SJSA1 (cell line): ENCODE results near the gene BUB1B. TPM values are rescaled to one million over a fixed set of nuclear protein-coding genes. Genes with fewer than 3 reads are reported as not detected.
"Not testable (repeated sequence)": the region's sequence is repeated elsewhere in the genome, so short reads cannot be mapped to it uniquely, and the experiment has no call there.

ENCODE experiments used
- DNase-seq, 2 experiments: peaks; one replicate each; pipeline ENCODE4 v3.0.0-alpha.2; 2015 to 2020; ENCODE audit warnings: low spot score in 2 of 2, low read depth in 1 of 2
- H3K27ac ChIP-seq: fragments of 250-450 bp; sonication (Bioruptor Pico); 2 replicates; pipeline ENCODE4 v1.5.1; 2020; ENCODE audit warnings: mild to moderate bottlenecking, moderate library complexity
- H3K27me3 ChIP-seq: fragments of 250-450 bp; sonication (Bioruptor Pico); replicated peaks from 2 replicates; pipeline ENCODE4 v1.5.1; 2020; ENCODE audit warnings: mild to moderate bottlenecking, moderate library complexity
- H3K36me3 ChIP-seq: fragments of 250-450 bp; sonication (Bioruptor Pico); 2 replicates; pipeline ENCODE4 v1.5.1; 2020; ENCODE audit warnings: mild to moderate bottlenecking
- H3K4me1 ChIP-seq: fragments of 250-450 bp; sonication (Bioruptor Pico); replicated peaks from 2 replicates; pipeline ENCODE4 v1.6.1; 2021; ENCODE audit warnings: mild to moderate bottlenecking
- H3K4me3 ChIP-seq: fragments of 250-450 bp; sonication (Bioruptor Pico); 2 replicates; pipeline ENCODE4 v1.5.1; 2020; ENCODE audit warnings: mild to moderate bottlenecking
- H3K9me3 ChIP-seq: fragments of 250-450 bp; sonication (Bioruptor Pico); replicated peaks from 2 replicates; pipeline ENCODE4 v1.5.1; 2020; ENCODE audit warnings: mild to moderate bottlenecking
- total RNA-seq: library from RNA; depleted of rRNA; stranded (reverse); fragments of >200 nt; shearing (Covaris generic); gene quantifications from 2 replicates; pipeline ENCODE4 v1.2.3, GENCODE V29; 2014

BUB1B gene
- total RNA-seq, 1 experiment from 2014 or later, result 91.0 TPM

DNA sequence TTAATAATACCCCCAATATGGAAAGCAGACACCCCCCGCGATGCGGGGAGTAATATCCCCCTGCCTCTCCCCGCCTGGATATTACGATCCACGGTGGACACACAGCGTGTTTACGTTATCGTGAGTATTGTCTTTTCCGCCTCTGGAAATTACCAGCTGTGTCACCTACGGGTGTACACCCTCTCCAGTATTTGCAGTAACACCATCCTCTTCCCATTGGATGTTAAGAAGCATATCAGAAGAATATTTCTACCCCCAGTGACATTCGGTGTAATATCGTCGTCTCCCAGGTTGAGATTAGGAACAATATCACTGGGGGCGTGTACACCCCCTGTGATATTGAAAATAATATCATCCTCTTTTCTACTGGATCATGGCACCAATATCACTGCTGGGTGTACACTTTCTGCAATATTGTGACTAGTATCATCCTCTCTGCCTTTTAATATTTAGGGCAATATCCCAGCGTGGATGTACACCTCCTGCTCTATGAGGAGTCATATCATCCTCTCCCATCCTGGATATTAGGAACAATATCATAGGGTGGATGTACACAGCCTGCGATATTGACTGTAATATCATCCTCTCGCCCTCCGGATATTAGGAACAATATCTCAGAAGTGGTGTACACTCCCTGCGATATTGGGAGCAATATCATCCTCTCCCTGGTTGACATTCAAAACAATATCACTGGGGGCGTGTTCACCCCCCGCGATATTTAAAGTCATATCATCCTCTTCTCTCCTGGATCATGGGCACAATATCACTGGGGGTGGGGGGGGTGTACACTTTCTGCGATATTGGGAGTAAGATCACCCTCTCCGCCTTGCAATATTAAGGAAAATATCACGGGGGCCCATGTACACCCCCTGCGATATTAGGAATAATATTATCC, 31.9 kb upstream of the BUB1B start:
- Histone ChIP-seq H3K9me3 (no peaks in the 10 kb centered on the region), H3K4me1 (no peaks in the 10 kb centered on the region), H3K36me3 (no peaks in the 10 kb centered on the region), H3K4me3 (no peak overlapping the region), H3K27me3 (peaks cover 11% of the 10 kb centered on the region), H3K27ac (no peak overlapping the region)
- DNase-seq, result peak in 1 of 2 experiments; percentile 24

DNA sequence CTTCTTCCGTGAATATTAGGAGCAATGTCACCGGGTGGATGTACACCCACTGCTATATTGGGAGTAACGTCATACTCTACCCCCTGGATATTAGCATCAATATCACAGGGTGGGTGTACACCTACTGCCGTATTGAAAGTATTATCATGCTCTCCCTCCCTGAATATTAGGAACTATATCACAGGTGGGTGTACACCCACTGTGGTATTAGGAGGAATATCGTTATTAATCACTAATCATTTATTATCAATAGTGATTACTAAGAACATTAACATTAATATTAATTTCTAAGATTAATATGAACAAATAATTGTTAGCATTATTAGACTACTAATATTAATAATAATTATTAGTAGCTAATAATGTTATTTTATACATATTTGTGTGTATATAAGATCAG, 30.8 kb upstream of the BUB1B start:
- H3K27me3 ChIP-seq, result peaks cover 11% of the 10 kb centered on the region
- H3K9me3 ChIP-seq, result no peaks in the 10 kb centered on the region
- no peak overlapping the region for H3K27ac ChIP-seq
- no peak for DNase-seq
- no peaks in the 10 kb centered on the region for H3K4me1 ChIP-seq
- no peak overlapping the region for H3K4me3 ChIP-seq
- H3K36me3 ChIP-seq, result no peaks in the 10 kb centered on the region

DNA sequence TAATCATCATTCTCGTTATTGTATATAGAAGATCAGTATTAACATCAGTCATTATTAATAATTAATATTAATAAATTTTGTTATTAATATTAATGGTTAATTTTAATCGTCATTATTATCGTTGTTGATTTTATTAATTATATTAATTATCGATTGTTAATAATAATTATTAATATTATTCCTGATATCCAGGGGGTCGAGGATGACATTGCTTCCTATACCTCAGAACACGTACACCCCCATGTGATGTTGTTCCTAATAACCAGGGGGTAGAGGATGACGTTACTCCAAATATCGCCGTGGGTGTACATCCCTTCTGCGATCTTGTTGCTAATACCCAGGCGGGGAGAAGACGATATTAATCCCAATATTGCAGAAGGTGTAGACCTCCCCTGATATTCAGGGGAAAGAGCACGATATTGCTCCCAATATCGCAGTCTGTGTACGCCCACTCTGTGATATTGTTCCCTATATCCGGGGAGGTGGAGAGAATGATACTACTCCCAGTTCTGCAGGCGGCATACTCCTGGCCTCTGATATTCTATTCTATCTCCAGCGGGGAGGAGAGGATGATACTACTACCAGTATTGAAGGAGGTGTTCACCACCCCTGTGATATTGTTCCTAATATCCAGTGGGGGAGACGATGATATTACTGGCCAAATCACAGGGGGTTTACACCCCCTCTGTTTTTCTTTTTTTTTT, 29.9 kb upstream of the BUB1B start:
- H3K36me3 ChIP-seq, result no peaks in the 10 kb centered on the region
- peak in 1 of 2 experiments; percentile 30 for DNase-seq
- H3K4me3 ChIP-seq, result no peak overlapping the region
- no peak overlapping the region for H3K27ac ChIP-seq
- no peaks in the 10 kb centered on the region for H3K9me3 ChIP-seq
- H3K4me1 ChIP-seq, result no peaks in the 10 kb centered on the region
- H3K27me3 ChIP-seq, result peaks cover 11% of the 10 kb centered on the region

DNA sequence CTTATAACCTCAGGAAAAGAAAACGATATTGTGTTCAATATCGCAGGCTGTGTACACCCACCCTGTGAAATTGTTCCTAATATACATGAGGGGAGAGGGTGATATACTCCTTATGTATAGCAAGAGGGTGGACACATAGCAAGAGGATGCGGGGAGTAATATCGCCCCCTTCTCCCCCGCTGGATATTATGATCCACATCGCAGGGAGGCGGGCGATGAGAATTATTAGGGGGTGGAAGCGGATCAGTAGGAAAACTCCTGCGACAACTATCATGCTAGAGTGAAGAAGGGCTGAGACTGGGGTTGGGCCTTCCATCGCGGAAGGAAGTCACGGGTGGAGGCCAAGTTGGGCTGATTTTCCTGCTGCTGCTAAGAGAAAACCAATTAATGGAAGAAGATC, 27.3 kb upstream of the BUB1B start:
- Histone ChIP-seq H3K36me3 (no peaks in the 10 kb centered on the region), H3K27me3 (peaks cover 5% of the 10 kb centered on the region; the same call in 1 of the 2 replicates), H3K4me1 (peaks cover 5% of the 10 kb centered on the region), H3K27ac (no peak overlapping the region), H3K4me3 (no peak overlapping the region), H3K9me3 (no peaks in the 10 kb centered on the region)
- DNase-seq, result no peak

DNA sequence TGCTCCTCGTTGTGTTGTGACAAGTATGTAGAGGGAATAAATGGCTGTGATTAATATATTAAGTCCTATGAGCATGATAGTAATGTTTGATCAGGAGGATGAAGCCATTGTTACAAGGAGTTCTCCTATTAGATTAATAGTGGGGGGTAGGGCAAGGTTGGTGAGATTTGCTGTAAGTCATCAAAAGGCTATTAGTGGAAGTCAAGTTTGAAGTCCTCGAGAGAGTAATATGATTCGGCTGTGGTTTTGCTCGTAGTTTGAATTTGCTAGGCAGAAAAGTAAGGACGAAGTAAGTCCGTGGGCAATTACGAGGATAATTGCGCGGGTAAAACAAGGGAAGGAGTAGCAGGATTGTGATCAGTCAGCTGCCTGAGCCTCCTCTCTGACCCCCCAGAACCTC, 26.0 kb upstream of the BUB1B start:
- no peaks in the 10 kb centered on the region for H3K27me3 ChIP-seq
- H3K4me1 ChIP-seq, result peaks cover 5% of the 10 kb centered on the region
- H3K27ac ChIP-seq, result no peak overlapping the region
- no peaks in the 10 kb centered on the region for H3K36me3 ChIP-seq
- H3K4me3 ChIP-seq, result no peak overlapping the region
- H3K9me3 ChIP-seq, result no peaks in the 10 kb centered on the region
- no peak for DNase-seq

DNA sequence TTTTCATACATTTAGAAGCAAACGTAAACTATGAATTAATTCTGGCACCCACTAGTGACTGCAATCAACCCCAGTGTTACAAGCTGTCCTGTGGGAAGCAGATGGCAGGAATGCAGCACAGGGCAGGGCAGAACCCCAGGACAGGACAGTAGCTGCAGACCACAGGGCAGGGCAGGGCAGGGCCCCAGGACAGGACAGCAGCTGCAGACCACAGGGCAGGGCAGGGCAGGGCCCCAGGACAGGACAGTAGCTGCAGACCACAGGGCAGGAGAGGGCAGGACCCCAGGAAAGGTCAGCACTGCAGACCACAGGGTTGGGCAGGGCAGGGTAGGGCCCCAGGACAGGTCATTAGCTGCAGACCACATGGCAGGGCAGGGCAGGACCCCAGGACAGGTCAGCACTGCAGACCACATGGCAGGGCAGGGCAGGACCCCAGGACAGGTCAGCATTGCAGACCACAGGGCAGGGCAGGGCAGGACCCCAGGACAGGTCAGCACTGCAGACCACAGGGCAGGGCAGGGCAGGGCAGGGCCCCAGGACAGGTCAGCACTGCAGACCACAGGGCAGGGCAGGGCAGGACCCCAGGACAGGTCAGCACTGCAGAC, 24.9 kb upstream of the BUB1B start:
- not testable (repeated sequence) for H3K9me3 ChIP-seq

DNA sequence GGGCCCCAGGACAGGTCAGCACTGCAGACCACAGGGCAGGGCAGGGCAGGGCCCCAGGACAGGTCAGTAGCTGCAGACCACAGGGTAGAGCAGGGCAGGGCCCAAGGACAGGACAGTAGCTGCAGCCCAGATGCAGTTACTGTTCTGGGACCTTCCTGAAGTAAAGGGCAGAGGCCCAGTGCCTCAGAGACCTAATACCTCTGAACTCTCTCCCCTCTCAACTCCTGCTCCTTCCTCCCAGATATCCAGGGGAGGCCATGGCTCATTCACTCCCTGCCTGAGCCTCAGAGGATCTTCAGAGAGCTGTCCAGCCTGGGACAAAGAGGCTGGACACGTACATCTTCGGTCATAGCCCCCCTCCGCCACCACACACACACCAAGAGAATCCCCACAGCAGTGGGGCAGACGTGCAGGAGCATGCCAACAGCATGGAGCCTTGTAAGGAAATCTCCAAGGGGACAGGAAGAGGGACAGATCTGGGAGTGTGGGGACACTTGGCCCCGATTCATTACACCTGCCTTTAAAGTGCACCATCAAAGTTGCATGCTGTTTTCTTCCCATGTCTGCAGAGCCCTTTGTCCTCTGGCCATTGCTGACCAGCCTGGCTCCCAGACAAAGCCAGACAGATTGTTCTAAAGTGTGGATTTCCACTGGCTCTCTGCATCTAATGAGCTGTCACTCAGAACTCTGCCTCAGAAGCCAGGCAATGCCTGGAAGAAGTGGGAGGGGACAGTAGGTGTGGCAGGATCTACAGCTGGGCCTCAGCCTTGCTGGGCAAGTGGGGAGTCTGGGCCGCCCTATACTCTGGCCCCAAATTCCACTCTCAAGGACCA, 24.2 kb upstream of the BUB1B start:
- Histone ChIP-seq H3K36me3 (no peaks in the 10 kb centered on the region), H3K4me3 (no peak overlapping the region), H3K27ac (no peak overlapping the region), H3K4me1 (peaks cover 5% of the 10 kb centered on the region), H3K27me3 (no peaks in the 10 kb centered on the region), H3K9me3 (no peaks in the 10 kb centered on the region)
- DNase-seq, result no peak

More for the DNA sequence above, 24.9 kb upstream of the BUB1B start:
- H3K4me3 ChIP-seq, H3K27me3 ChIP-seq, H3K27ac ChIP-seq, H3K36me3 ChIP-seq, H3K4me1 ChIP-seq, DNase-seq: not testable (repeated sequence)

DNA sequence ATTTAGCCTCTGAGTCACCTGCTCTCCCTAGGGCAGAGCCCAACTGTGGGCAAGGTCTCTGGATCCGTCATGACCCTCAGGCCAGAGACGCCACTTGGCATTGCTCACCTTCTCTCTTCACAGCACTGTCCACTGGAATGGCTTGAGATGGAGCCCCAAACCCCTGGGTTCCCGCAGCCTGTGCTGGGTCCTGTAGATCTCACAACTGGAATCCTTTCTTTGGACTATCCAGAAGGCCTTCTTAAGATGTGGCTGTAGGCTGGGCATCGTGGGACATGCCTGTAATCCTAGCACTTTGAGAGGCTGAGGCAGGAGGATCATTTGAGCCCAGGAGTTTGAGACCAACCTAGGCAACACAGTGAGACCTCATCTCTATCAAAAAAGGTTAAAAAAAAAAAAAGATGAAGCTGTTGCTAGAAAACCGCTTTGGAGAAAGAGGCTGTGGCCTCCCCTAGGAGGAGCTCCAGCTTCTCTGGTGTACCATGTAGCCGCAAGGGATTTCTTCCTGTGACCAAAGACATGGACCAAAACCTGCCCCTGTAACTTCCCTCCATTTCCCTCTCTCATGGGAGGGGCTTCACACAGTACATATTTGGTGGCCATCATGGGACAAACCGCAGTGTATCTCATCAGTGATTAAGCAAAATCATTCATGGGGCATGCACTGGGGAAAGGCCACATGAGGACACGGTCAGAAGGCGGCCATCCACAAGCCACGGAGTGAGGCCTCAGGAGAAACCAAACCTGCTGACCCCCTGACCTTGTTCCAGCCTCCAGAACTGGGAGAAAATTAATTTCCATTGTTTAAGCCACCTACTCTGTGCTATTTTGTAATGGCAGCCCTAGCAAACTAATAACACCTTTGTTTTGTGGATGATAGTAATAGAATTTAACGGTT, 23.3 kb upstream of the BUB1B start:
- H3K27ac ChIP-seq, result no peak overlapping the region
- H3K27me3 ChIP-seq, result no peaks in the 10 kb centered on the region
- H3K9me3 ChIP-seq, result no peaks in the 10 kb centered on the region
- H3K4me3 ChIP-seq, result no peak overlapping the region
- peaks cover 5% of the 10 kb centered on the region for H3K4me1 ChIP-seq
- no peaks in the 10 kb centered on the region for H3K36me3 ChIP-seq
- DNase-seq, result no peak

DNA sequence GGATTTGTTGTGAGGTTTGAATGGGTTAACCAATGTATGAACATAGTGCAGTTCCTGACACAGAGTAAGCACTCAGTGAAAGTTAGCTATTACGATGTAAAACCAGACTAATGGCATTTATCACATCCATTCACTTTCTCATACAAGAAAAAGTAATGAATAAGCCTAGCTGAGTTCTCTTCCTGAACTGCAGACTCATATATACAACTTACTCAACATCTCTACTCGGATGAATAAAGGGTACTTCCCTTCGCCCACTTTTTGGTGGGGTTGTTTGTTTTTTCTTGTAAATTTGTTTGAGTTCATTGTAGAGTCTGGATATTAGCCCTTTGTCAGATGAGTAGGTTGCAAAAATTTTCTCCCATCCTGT, 22.7 kb upstream of the BUB1B start:
- not testable (repeated sequence) for H3K9me3 ChIP-seq, H3K36me3 ChIP-seq, H3K27ac ChIP-seq, H3K4me1 ChIP-seq, H3K27me3 ChIP-seq, H3K4me3 ChIP-seq
- peak in 1 of 2 experiments; percentile 30 for DNase-seq

DNA sequence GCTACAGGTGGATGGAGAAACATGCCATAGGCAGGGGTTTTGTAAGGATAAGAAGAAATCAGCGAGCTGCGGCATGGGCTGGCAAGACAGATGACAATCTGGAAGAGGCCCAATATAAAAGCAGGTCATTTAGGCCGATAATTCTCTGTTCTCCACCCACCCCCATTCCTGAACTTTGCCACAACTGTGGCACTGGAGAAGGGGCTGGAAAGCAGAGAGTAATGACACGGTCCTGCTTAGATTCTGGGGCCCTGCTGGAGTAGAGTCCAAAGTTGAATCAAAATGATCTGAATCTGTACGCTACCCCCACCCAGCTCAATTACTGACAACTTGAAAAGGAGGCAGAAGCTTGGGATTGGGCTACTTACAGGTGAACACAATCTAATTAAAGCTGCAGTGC, 18.4 kb upstream of the BUB1B start:
- no peak for DNase-seq
- Histone ChIP-seq H3K36me3 (no peaks in the 10 kb centered on the region), H3K9me3 (no peaks in the 10 kb centered on the region), H3K4me3 (no peak overlapping the region), H3K27me3 (no peaks in the 10 kb centered on the region), H3K4me1 (peaks cover 14% of the 10 kb centered on the region), H3K27ac (no peak overlapping the region)

DNA sequence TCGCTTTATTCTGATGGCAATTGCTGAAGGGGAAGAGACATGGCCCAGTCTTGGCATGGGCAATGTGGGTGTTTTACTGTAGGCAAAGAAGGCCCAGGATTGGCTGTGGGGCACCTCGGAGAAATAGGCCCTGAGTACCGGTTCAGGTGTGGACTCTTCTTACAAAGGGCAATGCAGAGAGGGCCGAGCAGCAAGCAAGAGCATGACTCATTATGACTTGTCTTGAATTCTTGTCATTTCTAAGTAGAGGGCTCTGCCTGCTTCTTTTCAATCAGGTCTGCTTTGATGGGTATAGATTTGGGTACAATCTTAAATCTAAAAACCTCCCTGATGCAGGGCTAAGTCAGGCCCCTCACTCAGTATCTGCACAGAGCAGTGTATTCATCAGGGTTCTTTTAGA, 14.8 kb upstream of the BUB1B start:
- Histone ChIP-seq H3K9me3 (no peaks in the 10 kb centered on the region), H3K4me3 (no peak overlapping the region), H3K36me3 (no peaks in the 10 kb centered on the region), H3K27ac (no peak overlapping the region), H3K27me3 (no peaks in the 10 kb centered on the region), H3K4me1 (peaks cover 22% of the 10 kb centered on the region)
- peak in 1 of 2 experiments; percentile 29 for DNase-seq

DNA sequence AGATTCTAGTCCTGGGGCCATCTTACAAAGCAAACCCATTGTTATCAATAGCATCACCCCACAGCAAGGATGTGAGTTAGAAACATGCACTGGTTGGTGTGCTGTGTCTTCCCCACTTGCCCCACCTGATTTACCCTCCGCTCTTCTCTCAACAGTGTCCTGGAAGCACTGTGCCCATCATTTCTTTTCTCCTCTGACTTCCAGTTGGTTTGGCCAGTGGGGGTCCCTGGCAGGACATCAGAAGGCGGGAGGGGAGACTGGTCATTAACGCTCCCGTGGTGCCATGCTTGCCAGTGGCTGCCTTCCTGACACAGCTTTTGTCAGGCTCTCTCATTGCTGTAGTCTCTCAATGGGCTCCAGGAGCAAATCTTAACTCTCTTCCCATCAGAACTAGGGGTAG, 11.5 kb upstream of the BUB1B start:
- Histone ChIP-seq H3K4me3 (no peak overlapping the region), H3K27me3 (no peaks in the 10 kb centered on the region), H3K4me1 (peaks cover 23% of the 10 kb centered on the region), H3K36me3 (no peaks in the 10 kb centered on the region), H3K27ac (no peak overlapping the region), H3K9me3 (no peaks in the 10 kb centered on the region)
- no peak for DNase-seq
